ENCODE measurements around the gene ZNF862.
A peak's percentile ranks its signal among the peaks of the same experiment; 100 is the strongest.

ZNF862 gene

DNA sequence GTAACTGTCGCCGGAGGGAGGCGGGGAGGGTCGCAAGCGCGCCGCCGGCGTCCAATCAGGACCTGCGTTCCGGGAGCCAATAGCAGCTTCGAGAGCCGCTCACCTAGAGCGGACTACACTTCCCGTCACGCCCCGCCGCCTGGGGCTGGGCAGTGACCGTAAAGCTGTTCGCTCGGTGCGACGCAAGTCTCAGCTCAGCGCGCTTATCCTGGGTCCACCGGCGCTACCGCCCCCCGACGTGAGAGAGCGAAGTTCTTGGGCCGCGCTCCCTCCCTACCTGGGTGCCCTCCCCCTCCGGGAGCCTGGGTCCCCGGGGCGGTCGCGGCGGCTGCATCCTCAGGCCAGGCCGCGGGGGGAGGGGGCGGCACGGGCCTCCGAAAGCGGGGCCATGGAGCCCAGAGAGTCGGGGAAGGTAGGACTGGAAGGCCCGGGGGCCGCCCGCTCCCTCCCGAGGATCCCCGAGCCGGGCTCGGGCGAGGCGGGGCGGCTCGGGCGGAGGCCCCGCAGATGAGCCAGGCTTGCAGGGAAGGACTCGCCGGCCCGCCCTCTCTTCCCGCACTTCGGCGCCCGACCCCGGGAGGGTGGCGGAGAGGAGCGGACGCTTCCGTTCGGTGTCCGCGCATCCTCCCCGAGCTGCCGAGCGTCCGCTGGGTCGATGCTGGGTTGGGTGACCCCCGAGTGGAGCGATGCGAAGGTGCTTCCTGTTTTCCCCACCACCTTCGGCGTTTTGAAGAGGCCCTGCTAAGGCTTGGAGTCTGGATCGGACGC is at the start of gene ZNF862:
Gene ZNF862, plus strand, starts transcription at position 152 of the 768 bp plus-strand sequence. Its CDS starts 237 bp downstream, at position 389.
- DNase-seq (ENCODE audit: low read depth in 2 of 2) = peak; percentile 91 to 97

DNA sequence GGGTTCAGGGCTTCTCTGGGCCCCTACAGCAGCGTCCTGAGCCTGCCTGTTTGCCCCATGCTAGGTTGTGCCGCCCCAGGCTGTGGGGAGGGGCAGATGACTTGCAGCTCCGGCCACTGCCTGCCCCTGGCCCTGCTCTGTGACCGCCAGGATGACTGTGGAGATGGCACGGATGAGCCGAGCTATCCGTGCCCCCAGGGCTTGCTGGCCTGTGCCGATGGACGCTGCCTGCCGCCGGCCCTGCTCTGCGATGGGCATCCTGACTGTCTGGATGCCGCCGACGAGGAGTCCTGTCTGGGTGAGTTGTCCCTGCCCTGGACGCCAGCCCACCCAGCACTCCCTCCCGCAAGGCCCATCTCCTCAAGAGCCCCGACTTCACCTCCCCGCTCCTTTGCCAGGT is 49.1 kb upstream of the ZNF862 start:
- DNase-seq (ENCODE audit: low read depth in 2 of 2) = no peak

DNA sequence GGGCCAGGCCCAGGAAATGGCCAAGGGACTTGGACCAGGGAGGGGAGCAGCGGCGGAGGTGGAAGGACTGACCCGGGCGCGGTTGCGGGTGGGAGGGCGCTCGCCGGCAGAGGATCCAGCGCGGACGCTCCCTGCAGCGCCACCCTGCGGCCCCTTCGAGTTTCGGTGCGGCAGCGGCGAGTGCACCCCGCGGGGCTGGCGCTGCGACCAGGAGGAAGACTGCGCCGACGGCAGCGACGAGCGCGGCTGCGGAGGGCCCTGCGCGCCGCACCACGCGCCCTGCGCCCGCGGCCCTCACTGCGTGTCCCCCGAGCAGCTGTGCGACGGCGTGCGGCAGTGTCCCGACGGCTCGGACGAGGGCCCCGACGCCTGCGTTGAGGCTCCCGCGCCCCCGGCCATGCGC is 48.0 kb upstream of the ZNF862 start:
- DNase-seq (ENCODE audit: low read depth in 2 of 2) = no peak

DNA sequence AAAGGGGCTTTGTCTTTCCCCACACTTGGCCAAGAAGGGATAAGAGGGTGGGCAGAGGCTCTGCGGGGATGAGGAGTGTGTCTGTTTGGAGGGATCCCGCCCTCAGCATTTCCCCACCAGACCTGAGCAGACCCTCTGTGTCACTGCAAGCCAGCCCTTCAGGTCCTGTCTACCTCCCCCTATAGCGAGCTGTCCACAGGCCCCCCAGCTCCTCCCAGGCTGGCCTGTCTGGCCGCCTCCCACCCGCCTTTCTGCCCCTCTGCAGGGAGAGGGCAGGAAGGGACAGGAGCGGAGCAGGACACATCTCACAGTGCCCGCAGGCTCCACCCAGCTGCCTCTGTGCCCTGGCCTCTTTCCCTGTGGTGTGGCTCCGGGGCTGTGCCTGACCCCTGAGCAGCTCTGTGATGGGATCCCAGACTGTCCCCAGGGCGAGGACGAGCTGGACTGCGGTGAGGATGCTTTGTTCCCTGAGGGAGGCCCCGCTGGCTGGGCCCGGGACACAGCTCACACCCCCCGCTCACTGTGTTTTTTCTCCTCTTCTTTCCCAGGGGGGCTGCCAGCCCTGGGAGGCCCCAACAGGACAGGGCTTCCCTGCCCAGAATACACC is 47.3 kb upstream of the ZNF862 start:
- no peak for DNase-seq (ENCODE audit: low read depth in 2 of 2)

DNA sequence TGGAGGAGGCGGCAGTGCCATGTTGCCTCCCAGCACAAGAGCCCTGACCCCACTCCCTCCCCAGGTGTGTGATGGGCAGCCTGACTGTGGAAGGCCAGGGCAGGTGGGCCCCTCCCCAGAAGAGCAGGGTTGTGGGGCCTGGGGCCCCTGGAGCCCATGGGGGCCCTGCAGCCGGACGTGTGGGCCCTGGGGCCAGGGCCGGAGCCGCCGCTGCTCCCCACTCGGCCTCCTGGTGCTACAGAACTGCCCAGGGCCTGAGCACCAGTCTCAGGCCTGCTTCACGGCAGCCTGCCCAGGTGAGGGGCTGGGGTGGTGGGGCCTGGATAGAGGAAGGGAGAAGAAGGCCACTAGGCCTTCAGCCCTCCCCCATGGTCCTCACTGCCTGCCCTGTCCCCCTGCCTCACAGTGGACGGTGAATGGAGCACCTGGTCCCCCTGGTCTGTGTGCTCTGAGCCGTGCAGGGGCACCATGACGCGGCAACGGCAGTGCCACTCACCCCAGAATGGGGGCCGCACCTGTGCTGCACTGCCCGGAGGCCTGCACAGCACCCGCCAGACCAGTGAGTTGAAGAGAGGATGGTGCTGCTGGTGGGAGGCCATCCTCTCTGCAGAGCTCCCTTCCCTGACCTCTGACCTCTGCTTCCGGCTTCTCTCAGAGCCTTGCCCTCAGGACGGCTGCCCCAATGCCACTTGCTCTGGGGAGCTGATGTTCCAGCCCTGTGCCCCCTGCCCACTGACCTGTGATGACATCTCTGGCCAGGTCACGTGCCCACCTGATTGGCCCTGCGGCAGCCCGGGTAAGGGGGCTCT is 46.6 kb upstream of the ZNF862 start:
- no peak for DNase-seq (ENCODE audit: low read depth in 2 of 2)

DNA sequence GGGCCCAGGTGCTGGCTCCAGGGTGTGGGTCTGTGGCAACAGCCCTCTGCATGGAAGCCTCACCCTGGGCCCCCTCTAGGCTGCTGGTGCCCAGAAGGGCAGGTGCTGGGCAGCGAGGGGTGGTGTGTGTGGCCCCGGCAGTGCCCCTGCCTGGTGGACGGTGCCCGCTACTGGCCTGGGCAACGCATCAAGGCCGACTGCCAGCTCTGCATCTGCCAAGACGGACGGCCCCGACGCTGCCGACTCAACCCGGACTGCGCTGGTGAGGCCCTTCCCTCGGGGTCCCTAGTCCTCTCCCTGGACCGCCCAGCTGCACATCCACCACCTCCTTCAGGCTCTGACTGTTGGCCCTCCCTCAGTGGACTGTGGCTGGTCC is 46.0 kb upstream of the ZNF862 start:
- DNase-seq (ENCODE audit: low read depth in 2 of 2) = no peak

DNA sequence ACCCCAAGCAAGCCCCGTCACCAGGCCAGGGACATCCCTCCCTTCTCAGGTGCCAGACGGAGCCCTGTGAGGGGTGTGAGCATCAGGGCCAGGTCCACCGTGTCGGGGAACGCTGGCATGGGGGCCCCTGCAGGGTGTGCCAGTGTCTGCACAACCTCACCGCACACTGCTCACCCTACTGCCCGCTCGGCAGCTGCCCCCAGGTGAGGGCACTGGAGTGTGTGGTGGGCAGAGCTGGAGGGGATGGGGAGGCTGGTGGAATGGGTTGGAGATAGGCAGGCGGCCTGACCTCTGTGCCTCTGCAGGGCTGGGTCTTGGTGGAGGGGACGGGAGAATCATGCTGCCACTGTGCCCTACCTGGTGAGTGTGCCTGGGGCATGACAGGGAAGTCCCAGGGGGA is 44.9 kb upstream of the ZNF862 start:
- no peak for DNase-seq (ENCODE audit: low read depth in 2 of 2)

DNA sequence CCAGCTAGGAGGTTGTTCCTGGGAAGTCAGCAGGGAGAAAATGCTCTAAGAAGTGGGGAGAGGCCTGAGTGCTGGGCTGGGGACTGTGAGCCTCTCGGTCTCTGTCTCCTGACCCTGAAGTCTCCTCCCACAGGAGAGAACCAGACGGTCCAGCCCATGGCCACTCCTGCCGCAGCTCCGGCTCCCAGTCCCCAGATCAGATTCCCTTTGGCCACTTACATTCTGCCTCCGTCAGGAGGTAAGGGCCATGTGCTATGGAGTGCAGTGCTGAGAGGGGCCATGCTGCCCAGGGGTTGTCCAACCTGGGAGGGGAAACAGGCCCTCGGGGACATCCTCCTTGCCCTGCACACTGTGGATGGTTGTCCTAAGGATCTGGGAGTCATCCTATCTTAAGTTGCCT is 43.5 kb upstream of the ZNF862 start:
- DNase-seq (ENCODE audit: low read depth in 2 of 2) = no peak

DNA sequence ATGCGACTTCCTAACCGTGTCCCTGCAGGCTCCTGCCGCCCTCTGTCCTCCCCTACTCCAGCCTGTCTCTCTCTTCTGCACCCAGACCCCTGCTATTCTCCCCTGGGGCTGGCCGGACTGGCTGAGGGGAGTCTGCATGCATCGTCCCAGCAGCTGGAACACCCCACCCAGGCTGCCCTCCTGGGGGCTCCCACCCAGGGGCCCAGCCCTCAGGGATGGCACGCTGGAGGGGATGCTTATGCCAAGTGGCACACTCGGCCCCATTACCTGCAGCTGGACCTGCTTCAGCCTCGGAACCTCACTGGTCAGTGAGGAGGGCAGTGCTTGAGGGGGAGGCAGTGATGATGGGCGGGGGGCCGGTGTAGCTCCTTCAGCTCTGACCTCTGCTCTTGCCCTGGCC is 43.0 kb upstream of the ZNF862 start:
- no peak for DNase-seq (ENCODE audit: low read depth in 2 of 2)

DNA sequence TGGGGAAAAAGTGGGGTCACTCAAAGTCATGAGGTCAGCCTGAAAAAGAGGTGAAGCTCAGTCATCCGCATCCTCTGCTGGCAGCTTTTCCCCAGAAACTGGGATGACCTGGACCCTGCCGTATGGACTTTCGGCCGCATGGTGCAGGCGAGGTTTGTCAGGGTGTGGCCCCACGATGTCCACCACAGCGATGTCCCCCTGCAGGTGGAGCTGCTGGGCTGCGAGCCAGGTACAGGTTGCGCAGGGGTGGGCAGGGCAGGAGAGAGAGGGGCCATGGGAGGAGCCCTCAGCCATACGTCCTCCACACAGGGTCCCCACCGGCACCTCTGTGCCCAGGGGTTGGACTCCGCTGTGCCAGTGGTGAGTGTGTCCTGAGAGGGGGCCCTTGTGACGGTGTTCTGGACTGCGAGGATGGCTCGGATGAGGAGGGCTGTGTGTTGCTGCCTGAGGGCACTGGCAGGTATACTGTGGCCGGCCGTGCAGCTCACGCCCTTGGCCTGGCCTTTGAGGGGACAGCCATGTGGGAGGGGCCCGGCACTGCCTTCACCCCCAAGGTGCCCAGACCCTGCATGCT is 41.8 kb upstream of the ZNF862 start:
- no peak for DNase-seq (ENCODE audit: low read depth in 2 of 2)

DNA sequence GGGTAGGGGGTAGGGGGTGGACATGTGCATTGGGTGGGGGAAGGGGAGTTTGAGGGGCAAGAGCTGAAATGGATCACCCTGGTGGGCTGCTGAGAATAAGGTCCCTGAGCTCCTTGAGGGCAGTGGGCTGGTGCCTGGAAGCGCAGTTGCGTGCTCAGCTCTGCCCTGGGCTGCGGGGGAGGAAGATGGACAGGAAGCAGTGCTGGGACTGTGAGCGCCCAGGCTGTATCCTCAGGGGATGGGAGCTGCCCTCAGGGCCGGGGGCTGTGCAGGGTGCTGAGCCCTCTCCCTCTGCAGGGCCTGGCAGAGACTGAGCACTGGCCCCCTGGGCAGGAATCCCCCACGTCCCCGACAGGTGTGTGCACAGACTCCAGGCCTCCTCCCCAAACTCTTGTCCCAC is 40.4 kb upstream of the ZNF862 start:
- DNase-seq (ENCODE audit: low read depth in 2 of 2) = no peak

DNA sequence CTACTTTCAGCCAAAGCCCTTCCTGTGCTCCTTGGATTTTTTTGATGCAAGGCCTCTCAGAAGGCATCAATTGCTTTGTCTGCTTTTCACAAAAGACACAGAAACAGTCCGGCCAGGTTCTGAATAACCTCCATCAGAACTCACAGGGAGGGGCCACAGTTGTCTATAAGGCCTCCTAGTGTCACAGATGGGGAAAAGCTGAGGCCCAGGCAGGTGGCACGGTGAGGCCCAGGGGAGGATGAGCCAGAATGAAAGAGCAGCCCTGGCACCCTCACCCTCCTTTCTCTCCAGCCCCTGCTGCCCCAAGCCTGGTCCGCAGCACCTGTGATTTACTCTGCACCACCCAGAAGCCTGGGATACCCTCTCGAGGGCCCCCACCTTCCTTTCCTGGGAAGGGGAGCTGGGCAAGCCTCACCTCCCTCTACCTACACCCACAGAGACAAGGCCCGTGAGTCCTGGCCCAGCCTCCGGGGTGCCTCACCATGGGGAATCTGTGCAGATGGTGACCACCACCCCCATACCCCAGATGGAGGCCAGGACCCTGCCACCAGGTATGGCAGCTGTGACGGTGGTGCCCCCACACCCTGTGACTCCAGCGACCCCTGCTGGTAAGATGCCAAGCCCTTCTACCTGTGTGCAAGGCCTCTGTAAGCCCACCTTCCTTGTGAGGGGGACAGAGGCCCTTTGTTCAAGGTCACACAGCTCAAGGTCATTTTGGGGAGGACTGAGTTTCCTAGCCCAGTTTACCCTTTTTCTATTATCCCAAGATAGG is 38.6 kb upstream of the ZNF862 start:
- DNase-seq (ENCODE audit: low read depth in 2 of 2) = peak; percentile 21 to 29

DNA sequence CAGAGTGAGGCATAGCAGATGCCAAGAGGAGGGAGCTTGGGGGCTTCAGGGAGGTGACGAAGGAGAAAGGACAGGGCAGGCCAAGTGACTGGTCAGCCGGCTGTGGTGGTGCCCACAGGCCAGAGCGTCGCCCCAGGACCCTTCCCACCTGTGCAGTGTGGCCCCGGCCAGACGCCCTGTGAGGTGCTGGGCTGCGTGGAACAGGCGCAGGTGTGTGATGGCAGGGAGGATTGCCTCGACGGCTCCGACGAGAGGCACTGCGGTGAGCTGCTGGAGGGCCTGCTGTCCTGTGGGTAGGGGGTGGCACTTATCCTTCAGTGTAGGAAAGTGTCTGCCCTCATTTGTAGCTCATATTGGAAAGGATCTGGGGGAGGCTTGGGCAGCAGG is 38.0 kb upstream of the ZNF862 start:
- no peak for DNase-seq (ENCODE audit: low read depth in 2 of 2)

DNA sequence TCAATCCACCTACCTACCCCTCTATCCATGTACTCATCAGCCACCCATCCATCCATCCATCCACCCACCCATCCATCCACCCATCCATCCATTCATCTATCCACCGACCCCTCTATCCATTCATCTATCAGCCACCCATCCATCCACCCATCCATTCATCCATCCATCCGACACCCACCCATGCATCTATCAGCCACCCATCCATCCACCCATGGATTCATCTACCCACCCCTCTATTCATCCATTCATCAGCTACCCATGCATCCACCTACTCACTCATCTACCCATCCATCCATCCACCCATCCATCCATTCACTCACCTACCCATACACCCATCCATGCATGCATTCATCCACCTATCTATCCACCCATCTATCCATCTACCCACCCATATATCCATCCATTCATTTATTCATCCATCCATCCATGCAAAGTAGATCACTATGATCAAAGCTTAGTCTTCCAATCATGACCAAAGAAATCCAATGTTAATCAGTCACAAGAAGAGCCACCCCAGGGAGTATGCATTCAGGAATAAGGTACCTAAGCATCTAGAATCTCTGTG is 37.1 kb upstream of the ZNF862 start:
- no peak for DNase-seq (ENCODE audit: low read depth in 2 of 2)

DNA sequence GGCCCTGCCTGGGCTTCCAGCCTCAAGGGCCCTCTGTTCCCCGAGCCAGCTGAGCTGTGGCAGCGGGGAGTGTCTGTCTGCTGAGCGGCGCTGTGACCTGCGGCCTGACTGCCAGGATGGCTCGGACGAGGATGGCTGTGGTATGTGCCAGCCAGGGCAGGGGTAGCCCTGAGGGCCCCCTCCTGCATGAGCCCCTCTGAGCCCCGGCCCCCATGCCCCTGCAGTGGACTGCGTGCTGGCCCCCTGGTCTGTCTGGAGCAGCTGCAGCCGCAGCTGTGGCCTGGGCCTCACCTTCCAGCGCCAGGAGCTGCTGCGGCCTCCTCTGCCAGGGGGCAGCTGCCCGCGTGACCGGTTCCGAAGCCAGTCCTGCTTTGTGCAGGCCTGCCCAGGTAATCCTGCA is 36.4 kb upstream of the ZNF862 start:
- no peak for DNase-seq (ENCODE audit: low read depth in 2 of 2)

DNA sequence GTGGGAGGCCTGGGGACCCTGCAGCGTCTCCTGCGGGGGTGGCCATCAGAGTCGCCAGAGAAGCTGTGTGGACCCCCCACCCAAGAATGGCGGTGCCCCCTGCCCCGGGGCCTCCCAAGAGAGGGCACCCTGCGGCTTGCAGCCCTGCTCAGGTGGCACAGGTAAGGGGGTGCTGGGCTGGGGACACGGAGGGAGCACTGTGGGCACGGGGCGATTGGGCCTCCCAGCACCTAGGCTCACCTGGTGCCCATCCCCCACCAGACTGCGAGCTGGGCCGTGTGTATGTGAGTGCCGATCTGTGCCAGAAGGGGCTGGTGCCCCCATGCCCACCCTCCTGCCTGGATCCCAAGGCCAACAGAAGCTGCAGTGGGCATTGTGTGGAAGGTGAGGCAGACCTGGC is 35.2 kb upstream of the ZNF862 start:
- no peak for DNase-seq (ENCODE audit: low read depth in 2 of 2)

DNA sequence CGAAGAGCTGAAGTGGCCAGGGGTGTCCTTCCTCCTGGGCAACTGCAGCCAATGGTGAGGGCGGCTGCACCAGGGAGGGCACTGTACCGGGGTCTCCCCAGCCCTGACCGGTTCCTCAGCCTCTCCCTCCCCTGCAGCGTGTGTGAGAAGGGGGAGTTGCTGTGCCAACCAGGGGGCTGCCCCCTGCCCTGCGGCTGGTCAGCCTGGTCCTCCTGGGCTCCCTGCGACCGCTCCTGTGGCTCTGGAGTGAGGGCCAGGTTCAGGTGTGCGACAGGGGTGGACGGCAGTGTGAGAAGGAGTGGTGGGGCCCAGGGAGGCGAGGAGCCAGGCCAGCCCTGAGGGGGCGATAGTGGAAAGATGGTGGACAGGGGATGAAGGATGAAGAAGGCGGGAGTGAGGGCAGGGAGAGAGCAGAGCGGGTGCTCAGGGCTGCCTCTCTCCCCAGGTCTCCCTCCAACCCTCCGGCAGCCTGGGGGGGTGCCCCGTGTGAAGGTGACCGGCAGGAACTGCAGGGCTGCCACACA is 34.6 kb upstream of the ZNF862 start:
- no peak for DNase-seq (ENCODE audit: low read depth in 2 of 2)

DNA sequence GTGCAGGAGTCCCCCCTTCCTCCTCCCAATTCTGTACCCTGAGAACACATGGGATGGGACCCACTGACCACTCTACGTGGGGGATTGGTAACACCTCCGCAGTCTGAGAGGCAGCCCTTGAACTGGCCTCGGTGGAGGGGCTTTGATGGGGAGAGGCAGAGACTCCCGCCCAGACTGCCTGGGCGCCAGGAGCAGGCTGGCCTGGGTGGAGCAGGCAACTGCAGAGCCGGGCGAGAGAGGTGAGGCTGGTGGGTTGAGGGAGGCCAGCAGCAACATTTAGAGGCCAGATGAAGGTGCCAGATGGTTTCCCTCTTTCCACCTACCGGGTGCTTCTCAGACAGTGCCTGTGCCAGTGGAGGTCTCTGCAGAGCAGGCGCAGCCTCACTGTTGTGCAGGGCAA is 34.1 kb upstream of the ZNF862 start:
- no peak for DNase-seq (ENCODE audit: low read depth in 2 of 2)

DNA sequence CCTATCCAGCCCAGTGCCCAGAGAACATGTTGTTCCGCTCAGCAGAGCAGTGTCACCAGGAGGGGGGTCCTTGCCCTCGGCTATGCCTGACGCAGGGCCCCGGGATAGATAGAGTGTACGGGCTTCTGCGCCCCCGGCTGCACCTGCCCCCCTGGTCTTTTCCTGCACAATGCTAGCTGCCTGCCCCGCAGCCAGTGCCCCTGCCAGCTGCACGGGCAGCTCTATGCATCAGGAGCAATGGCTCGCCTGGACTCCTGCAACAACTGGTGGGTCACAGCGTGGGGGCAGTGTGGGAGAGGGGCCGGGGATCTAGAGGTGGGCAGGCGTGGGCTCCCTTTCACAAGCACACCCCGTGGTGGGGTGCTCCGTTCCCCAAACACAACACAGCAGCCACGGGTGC is 31.4 kb upstream of the ZNF862 start:
- DNase-seq (ENCODE audit: low read depth in 2 of 2) = no peak

DNA sequence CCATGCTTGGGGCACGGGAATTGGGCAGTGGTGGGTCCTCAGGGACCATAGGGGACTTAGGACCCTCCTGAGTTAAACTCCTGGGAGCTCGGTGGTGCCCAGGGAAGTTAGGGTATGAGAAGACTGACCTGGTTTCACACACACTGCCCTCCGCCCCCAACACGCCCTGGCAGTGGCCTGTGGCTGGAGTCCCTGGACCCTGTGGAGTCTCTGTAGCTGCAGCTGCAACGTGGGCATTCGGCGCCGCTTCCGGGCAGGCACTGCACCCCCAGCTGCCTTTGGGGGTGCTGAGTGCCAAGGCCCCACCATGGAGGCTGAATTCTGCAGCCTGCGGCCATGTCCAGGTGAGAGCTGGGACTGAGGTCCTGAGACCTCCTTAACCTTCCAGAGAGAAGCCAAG is 29.9 kb upstream of the ZNF862 start:
- DNase-seq (ENCODE audit: low read depth in 2 of 2) = no peak

DNA sequence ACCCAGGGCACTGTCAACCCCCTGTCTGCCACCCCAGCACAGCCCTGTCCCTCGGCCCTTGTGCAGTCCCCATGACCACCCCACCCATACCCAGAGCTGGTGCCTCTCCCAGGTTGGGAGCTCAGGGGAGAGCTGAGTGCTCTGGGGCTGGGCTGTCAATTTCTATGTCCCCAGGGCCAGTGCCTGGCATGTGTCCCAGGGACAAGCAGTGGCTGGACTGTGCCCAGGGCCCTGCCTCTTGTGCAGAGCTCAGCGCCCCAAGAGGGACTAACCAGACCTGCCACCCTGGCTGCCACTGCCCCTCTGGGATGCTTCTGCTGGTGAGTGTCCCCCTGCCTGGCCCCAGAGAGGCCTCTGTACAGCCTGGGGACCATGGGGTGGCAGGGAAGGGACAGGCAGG is 29.0 kb upstream of the ZNF862 start:
- no peak for DNase-seq (ENCODE audit: low read depth in 2 of 2)
